ENCODE results near the gene PAK6.

DNA sequence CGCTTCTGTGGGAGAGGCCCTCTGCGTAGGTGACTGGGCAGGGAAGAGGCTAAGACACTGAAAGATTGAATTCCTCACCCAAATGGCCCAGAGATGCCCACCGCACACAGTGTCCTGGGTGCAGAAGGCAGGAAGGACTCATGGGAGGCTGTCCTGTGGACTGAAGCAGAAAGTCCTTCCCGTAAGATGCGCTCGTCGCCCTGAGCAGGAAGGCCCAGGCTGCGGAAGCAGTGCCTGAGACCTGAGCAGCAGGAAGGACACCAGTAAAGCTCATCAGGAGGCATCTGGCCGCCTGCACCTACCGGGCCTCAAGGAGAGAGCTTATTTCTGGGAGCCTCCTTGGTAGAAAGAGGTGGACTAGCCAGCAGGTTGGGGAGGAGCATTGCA lies 3.3 kb downstream of the PAK6 start:
- no peak for TF ChIP-seq SMC3 (conservative IDR thresholded peaks at IDR 0.05; ENCODE audit: poor library complexity)
- TF ChIP-seq, protein P1, sequence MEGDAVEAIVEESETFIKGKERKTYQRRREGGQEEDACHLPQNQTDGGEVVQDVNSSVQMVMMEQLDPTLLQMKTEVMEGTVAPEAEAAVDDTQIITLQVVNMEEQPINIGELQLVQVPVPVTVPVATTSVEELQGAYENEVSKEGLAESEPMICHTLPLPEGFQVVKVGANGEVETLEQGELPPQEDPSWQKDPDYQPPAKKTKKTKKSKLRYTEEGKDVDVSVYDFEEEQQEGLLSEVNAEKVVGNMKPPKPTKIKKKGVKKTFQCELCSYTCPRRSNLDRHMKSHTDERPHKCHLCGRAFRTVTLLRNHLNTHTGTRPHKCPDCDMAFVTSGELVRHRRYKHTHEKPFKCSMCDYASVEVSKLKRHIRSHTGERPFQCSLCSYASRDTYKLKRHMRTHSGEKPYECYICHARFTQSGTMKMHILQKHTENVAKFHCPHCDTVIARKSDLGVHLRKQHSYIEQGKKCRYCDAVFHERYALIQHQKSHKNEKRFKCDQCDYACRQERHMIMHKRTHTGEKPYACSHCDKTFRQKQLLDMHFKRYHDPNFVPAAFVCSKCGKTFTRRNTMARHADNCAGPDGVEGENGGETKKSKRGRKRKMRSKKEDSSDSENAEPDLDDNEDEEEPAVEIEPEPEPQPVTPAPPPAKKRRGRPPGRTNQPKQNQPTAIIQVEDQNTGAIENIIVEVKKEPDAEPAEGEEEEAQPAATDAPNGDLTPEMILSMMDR (IDR thresholded peaks at IDR 0.05; ENCODE audit: poor library complexity, severe bottlenecking) = no peak
- TF ChIP-seq, protein P2, sequence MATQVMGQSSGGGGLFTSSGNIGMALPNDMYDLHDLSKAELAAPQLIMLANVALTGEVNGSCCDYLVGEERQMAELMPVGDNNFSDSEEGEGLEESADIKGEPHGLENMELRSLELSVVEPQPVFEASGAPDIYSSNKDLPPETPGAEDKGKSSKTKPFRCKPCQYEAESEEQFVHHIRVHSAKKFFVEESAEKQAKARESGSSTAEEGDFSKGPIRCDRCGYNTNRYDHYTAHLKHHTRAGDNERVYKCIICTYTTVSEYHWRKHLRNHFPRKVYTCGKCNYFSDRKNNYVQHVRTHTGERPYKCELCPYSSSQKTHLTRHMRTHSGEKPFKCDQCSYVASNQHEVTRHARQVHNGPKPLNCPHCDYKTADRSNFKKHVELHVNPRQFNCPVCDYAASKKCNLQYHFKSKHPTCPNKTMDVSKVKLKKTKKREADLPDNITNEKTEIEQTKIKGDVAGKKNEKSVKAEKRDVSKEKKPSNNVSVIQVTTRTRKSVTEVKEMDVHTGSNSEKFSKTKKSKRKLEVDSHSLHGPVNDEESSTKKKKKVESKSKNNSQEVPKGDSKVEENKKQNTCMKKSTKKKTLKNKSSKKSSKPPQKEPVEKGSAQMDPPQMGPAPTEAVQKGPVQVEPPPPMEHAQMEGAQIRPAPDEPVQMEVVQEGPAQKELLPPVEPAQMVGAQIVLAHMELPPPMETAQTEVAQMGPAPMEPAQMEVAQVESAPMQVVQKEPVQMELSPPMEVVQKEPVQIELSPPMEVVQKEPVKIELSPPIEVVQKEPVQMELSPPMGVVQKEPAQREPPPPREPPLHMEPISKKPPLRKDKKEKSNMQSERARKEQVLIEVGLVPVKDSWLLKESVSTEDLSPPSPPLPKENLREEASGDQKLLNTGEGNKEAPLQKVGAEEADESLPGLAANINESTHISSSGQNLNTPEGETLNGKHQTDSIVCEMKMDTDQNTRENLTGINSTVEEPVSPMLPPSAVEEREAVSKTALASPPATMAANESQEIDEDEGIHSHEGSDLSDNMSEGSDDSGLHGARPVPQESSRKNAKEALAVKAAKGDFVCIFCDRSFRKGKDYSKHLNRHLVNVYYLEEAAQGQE (IDR thresholded peaks at IDR 0.05; ENCODE audit: borderline replicate concordance) = no peak
- TF ChIP-seq RAD21 (conservative IDR thresholded peaks at IDR 0.05) = no peak
- no peak for TF ChIP-seq EP300 (conservative IDR thresholded peaks at IDR 0.05; ENCODE audit: poor library complexity, severe bottlenecking)

Data from neural cell (in vitro differentiated cells).